HUES6 (cell line): Measurements from ENCODE around the gene ARMC9.
"Not testable (repeated sequence)": the region's sequence is repeated elsewhere in the genome, so short reads cannot be mapped to it uniquely, and the experiment has no call there.

Experiments used
- H3K27ac ChIP-seq: 2 replicates; pipeline ENCODE4 v1.7.0; 2013; ENCODE audit warnings: low read depth, mild to moderate bottlenecking, low read length, inconsistent platforms
- H3K27me3 ChIP-seq: 2 replicates; pipeline ENCODE4 v1.6.1; 2013; ENCODE audit warnings: low read length; ENCODE audit not compliant: control insufficient read depth, insufficient read depth
- H3K36me3 ChIP-seq: 2 replicates; pipeline ENCODE4 v1.6.1; 2013; ENCODE audit warnings: low read length; ENCODE audit not compliant: control insufficient read depth, insufficient read depth
- H3K4me1 ChIP-seq: 2 replicates; pipeline ENCODE4 v1.6.1; 2013; ENCODE audit warnings: low read length; ENCODE audit not compliant: control insufficient read depth, insufficient read depth
- H3K4me3 ChIP-seq: 2 replicates; pipeline ENCODE4 v1.5.1; 2013; ENCODE audit warnings: low read depth, low read length
- H3K9ac ChIP-seq: one replicate; pipeline ENCODE4 v1.6.1; 2013; ENCODE audit warnings: mild to moderate bottlenecking, low read length
- H3K9me3 ChIP-seq: 2 replicates; pipeline ENCODE4 v1.6.1; 2013; ENCODE audit warnings: low read depth, low read length; ENCODE audit not compliant: control insufficient read depth, insufficient read depth

Gene ARMC9

DNA sequence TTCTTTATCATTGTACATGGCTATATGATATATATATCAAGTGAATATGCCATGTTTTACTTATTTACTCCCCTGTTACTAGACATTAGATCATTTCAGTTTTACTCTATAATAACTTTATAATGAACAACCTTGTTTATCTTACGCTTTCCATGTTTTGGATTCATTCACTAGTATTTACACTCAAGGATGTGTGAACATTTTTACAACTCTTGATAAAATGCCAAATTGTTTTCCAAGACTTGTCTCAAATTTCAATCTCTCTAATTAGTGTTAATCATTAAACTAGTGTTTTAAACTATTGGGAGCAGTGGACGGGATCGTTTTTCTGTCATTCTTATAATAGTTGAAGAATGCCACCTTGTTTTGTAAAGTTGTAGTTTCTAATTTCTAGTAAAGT, 145.6 kb downstream of the ARMC9 start:
- Histone ChIP-seq H3K9me3 (no peaks in the 10 kb centered on the region), H3K27ac (no peak overlapping the region), H3K4me1 (peaks cover 11% of the 10 kb centered on the region; the same call in 1 of the 2 replicates), H3K36me3 (no peaks in the 10 kb centered on the region), H3K27me3 (no peaks in the 10 kb centered on the region), H3K9ac (no peak overlapping the region), H3K4me3 (no peak overlapping the region)

DNA sequence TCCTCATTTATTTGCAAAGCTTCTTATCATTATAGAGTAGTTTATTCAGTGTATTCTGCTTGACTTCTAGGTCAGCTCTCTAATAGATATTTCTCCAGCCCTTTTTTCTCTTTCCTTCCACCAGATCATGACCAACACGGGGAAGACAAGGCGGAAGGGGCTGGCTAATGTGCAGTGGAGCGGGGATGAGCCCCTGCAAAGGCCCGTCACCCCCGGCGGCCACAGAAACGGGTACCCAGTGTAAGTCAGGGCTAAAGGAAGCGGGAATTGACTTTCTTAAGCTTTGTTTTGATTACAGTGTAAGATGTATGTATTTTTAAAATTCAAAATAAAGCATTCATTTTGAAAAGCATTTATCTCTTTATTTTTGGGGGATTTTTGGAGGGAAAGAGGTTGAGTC, 146.4 kb downstream of the ARMC9 start:
- Histone ChIP-seq H3K9ac (no peak overlapping the region), H3K36me3 (no peaks in the 10 kb centered on the region), H3K27ac (no peak overlapping the region), H3K4me3 (no peak overlapping the region), H3K27me3 (no peaks in the 10 kb centered on the region), H3K9me3 (no peaks in the 10 kb centered on the region), H3K4me1 (peaks cover 11% of the 10 kb centered on the region; the same call in 1 of the 2 replicates)

DNA sequence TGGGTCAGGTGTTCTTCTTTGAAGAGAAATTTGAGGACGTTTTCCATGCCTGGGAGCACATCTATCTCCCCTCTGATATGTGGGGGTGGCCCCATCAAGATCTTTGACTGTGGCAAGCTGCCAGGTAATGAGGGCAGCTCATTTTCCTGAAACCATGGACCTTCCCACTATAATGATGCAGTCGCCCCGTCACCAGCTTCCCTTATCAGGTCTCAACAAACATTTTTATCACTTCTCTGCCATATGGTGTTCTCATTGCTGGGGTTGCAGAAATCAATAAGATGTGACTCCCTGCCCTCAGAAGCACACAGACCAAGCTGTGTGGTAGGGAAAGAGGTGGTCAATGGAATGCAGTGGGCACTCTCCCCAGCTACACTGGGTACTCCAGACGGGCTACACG, 148.7 kb downstream of the ARMC9 start:
- H3K27me3 ChIP-seq = no peaks in the 10 kb centered on the region
- H3K4me1 ChIP-seq = peaks cover 7% of the 10 kb centered on the region; the same call in 1 of the 2 replicates
- no peak overlapping the region for H3K4me3 ChIP-seq
- no peaks in the 10 kb centered on the region for H3K9me3 ChIP-seq
- H3K9ac ChIP-seq = no peak overlapping the region
- no peaks in the 10 kb centered on the region for H3K36me3 ChIP-seq
- H3K27ac ChIP-seq = no peak overlapping the region

DNA sequence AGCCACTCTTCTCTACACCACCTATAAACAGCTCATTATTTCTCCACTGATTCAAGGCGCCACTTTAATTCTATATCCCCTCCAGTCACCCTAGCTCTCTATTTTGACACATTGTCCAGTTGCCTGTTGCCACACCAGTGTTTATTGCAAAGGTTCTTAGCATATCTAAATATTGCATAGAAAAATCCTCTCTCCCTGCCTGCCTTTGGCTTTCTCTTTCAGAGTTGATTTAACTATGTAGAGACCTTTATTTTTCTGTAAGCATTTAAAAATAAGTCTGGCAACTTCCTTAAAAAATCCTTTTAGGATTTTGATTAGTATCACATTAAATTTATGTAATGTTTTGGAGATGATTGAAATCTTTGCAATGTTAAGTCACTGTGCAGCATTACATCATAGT, 149.2 kb downstream of the ARMC9 start:
- Histone ChIP-seq H3K36me3 (no peaks in the 10 kb centered on the region), H3K27ac (no peak overlapping the region), H3K4me1 (peaks cover 1% of the 10 kb centered on the region; the same call in 1 of the 2 replicates)

DNA sequence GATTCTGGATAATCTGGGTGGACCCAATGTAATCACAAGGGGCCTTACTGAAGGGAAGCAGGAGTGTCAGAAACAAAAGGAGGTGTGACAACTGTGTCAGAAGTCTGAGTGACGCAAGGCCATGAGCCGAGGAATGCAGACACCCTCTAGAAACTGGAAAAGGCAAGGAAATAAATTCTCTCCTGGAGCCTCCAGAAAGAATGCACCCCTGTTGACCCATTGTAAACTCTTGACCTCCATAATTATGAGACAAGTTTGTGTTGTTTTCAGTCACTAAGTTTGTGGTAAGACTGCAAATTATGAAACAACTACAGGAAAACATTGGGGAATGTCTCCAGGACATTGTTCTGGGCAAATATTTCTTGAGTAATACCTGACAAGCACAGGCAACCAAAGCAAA, 149.7 kb downstream of the ARMC9 start:
- H3K9me3 ChIP-seq = no peaks in the 10 kb centered on the region
- H3K36me3 ChIP-seq = no peaks in the 10 kb centered on the region
- H3K27ac ChIP-seq = no peak overlapping the region
- no peaks in the 10 kb centered on the region for H3K27me3 ChIP-seq
- H3K4me3 ChIP-seq = no peak overlapping the region
- no peak overlapping the region for H3K9ac ChIP-seq
- H3K4me1 ChIP-seq = no peaks in the 10 kb centered on the region; the same call in 1 of the 2 replicates

More for the DNA sequence above, 149.2 kb downstream of the ARMC9 start:
- no peaks in the 10 kb centered on the region for H3K27me3 ChIP-seq
- H3K4me3 ChIP-seq = no peak overlapping the region
- H3K9ac ChIP-seq = no peak overlapping the region
- H3K9me3 ChIP-seq = no peaks in the 10 kb centered on the region

DNA sequence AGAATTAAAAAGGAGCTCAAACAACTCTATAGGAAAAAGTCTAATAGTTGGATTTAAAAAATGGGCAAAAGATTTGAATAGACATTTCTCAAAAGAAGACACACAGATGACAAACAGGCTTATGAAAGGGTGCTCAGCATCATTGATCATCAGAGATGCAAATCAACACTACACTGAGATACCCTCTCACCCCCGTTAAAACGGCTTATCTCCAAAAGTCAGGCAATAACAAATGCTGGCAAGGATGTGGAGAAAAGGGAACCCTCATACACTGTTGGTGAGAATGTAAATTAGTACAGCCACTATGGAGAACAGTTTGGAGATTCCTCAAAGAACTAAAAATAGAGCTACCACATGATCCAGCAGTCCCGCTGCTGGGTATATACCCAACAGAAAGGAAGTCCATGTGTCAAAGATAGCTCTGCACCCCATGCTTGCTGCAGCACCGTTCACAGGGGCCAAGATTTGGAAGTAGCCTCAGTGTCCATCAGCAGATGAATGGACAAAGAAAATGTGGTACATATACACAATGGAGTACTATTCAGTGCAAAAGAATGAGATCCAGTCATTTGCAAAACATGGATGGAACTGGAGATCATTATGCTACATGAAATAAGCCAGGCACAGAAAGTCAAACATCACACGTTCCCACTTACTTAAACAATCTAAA, 150.4 kb downstream of the ARMC9 start:
- H3K9me3 ChIP-seq = no peaks in the 10 kb centered on the region
- no peak overlapping the region for H3K9ac ChIP-seq

DNA sequence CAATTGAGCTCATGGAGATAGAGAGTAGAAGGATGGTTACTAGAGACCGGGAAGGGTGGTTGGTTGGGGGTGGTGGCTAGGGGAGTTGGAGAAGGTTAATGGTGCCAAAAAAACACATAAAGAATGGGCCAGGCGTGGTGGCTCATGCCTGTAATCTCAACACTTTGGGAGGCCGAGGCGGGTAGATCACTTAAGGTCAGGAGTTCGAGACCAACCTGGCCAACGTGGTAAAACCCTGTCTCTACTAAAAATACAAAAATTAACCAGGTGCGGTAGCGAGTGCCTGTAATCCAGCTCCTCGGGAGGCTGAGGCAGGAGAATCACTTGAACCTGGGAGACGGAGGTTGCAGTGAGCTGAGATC, 150.9 kb downstream of the ARMC9 start:
- not testable (repeated sequence) for H3K9me3 ChIP-seq, H3K4me3 ChIP-seq, H3K27ac ChIP-seq, H3K9ac ChIP-seq, H3K4me1 ChIP-seq, H3K27me3 ChIP-seq, H3K36me3 ChIP-seq

More for the DNA sequence above, 150.4 kb downstream of the ARMC9 start:
- H3K4me1 ChIP-seq = no peaks in the 10 kb centered on the region; the same call in 1 of the 2 replicates
- H3K36me3 ChIP-seq = no peaks in the 10 kb centered on the region
- H3K4me3 ChIP-seq = no peak overlapping the region
- H3K27ac ChIP-seq = no peak overlapping the region
- H3K27me3 ChIP-seq = no peaks in the 10 kb centered on the region

DNA sequence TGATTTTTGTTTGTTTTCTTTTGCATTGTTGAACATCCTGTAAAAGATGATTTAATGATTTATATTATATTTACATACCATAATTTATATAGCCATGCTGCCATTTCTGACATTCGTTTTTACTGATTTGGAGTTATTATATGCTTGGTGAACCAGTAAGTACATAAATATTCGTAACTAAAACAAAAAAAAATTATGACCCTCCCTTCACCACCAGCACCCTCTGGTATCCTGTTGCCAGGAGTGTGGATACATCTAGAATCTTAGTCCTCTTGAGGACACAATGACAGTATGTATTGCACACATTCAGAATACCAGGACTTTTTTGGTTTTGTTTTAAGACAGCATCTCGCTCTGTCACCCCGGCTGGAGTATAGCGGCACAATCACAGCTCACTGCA, 153.2 kb downstream of the ARMC9 start:
- Histone ChIP-seq H3K4me3 (no peak overlapping the region), H3K27ac (no peak overlapping the region), H3K9ac (no peak overlapping the region), H3K27me3 (no peaks in the 10 kb centered on the region), H3K4me1 (peaks cover 15% of the 10 kb centered on the region), H3K9me3 (no peaks in the 10 kb centered on the region), H3K36me3 (no peaks in the 10 kb centered on the region)

DNA sequence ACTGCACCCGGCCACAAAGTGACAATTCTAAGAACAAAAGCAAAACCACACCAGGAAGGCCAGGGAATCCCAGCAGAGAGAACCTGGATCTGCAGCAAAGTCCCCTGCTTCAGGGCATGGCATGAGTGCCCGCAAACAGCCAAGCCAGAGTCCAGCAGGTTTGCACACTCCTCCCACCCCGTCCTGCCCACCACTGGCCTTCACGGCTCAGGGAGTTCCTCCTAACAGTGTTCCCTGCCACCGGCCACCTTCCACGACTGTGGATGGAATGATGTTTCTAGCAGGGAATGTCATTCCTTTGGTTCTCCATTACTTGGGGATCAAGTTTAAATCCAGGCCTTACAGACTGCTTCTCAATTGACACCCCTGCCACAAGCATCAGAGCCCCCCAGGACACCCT, 155.0 kb downstream of the ARMC9 start:
- Histone ChIP-seq H3K27me3 (no peaks in the 10 kb centered on the region), H3K9me3 (no peaks in the 10 kb centered on the region), H3K4me1 (peaks cover 21% of the 10 kb centered on the region), H3K9ac (no peak overlapping the region), H3K4me3 (no peak overlapping the region), H3K27ac (no peak overlapping the region), H3K36me3 (no peaks in the 10 kb centered on the region)

DNA sequence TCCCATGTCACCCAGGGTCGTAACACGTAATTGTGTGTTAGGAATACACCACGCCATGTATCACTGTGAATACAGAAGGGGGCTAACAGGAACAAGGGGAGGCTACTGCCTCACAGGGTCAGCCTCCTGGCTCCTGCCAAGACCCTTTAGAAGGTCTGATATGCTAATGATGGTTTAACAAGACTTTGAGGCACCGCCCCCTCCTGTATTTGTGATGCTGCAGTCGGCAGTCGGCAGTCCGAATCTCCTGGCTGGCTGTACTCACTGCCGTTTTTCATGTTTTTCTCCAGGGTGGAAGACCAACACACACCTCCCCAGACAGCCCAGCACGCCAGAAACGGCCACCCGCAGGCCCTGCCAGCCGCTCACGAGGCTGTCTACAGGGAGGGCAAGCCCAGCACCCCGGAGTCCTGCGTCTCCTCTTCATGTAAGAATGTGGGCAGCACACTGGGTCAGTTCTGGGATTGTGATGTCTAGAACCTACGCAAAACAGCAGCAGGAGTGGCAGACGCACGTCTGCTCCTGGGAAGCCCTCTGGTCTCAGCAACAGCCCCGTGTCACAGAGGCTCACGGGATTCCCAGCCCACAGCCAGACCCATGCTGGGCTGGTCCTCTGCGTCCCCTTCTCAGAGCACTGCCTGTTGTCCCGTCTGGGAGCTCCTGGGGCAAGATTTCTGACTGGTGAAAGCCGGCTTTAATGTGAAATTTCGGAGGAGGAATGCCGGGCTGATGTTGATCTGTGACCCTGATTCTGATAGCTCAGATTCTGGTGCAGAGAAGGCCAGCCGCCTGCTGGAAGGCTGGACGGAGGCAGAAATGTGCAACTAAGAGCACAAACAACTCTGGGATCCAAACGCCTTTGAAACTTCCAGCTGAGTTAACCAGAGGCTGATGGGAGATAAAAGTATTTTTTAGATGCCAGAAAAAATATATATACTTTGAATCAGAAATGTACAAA, 157.4 kb downstream of the ARMC9 start:
- Histone ChIP-seq H3K9ac (peak overlapping the region; percentile 43), H3K4me3 (no peak overlapping the region)

DNA sequence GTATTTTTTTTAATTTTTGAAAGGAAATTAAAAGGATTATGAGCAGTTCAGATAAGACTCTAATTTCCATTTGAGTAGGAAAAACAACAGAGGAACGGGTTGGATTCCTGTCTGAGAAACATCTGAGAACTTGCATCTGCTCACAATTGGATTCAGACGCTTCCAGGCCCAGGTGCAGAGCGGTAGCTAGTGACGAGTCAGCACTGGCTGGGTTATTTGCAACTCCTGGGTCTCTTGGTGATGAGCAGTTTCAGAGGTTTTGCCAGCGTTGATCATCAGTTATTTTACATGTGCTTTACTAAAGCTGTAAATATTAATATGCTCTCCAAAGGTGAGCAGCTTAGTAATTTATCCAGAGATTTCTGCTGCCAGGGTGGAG, 158.0 kb downstream of the ARMC9 start:
- H3K9ac ChIP-seq = no peak overlapping the region
- peaks cover 25% of the 10 kb centered on the region for H3K4me1 ChIP-seq
- H3K9me3 ChIP-seq = no peaks in the 10 kb centered on the region
- no peak overlapping the region for H3K4me3 ChIP-seq
- H3K36me3 ChIP-seq = peaks cover 3% of the 10 kb centered on the region
- no peak overlapping the region for H3K27ac ChIP-seq
- no peaks in the 10 kb centered on the region for H3K27me3 ChIP-seq

More for the DNA sequence above, 157.4 kb downstream of the ARMC9 start:
- Histone ChIP-seq H3K27ac (0 out of 2 replicates have a peak overlapping the region, but pooled peaks have one; percentile 1), H3K4me1 (peaks cover 25% of the 10 kb centered on the region), H3K9me3 (no peaks in the 10 kb centered on the region), H3K27me3 (no peaks in the 10 kb centered on the region), H3K36me3 (peaks cover under 1% of the 10 kb centered on the region; the same call in 1 of the 2 replicates)
